ENCODE results near the gene LYRM4.

LYRM4 gene

DNA sequence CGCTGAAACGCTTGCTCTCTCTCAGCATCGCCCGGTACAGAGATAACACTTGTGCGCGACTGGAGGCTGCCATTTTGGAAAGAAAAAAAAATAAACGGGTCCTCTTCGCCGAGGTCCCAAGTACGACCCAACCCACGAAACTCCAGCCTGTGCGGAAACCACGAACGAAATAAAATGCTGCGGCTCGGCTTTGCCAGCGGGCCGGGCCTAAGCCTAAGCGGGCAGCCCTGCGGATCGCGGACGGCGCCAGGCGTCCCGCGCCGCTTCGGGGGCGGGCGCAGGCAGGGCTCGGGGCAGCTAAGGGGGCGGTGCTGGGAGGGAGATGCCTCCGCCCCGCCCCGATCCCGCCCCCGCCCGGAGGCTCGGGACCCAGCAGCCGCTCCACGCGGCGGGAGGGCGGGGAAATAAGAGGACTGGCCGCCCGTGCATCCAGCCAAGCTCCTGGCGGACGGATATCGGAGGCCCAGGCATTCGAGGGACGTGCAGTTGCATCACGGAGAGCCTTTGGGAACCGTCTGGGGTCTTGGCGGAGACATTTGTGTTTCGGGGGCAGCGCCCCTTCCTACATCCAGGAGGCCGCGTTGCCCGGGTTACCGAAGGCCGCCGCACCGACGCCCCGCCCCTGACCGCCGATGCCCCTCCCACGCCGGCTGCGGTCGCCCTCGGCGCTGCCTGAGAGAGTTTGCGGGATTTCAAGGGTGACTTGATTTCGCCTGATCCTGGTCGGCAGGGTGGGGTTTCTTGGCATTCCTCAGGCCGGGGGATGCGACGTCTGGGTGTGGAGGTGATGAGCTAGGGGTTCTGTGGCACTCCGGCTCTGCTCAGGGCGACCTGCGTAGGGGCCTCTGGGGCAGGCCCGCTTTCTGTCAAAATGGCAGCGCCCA is at the start of gene LYRM4, which contains the start of gene FARS2:
Gene LYRM4, minus strand, starts transcription at position 290 of the 884 bp plus-strand sequence. Its CDS starts 217 bp downstream, at position 73.
Gene FARS2, plus strand, starts transcription at position 853 of the 884 bp plus-strand sequence.
- peak; percentile 92 for DNase-seq

DNA sequence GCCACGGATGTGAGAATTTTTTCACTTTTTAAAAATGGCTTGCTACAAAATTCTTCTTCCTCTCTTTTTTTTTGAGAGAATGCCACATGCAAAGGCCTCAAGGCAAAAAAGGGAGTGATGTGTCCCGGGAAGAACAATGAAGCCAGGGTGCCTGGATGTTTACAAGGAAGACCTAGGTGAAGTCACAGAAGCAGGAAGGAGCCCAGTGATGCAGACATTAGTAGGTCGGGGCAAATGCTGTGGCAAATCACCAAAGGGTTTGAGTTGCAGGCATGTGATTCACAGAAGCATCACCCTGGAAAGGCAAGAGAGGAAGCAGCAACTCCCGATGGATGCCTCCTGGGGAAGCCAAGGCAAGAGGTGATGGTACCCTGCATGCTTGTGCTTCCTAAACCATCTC is 47.3 kb upstream of the LYRM4 start:
- no peak for DNase-seq

DNA sequence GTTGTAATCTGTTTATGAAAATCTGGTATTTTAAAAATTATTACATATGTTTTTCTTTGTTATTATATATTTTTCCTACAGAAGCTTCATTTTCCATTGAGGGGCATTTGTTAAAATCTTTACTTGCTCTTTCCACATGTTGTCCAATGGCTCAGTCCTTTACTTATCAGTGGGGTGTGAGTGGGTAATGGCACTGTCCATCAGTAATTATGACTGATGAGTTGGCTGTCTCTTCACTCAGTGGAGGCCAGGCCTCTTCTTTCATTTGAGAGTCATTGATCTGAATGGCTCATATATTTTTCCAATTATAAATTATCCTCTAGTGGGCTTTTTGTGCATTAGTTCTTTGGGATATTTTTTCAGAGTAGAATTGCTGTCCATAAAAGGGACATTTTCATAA is 46.3 kb upstream of the LYRM4 start:
- DNase-seq, result no peak

DNA sequence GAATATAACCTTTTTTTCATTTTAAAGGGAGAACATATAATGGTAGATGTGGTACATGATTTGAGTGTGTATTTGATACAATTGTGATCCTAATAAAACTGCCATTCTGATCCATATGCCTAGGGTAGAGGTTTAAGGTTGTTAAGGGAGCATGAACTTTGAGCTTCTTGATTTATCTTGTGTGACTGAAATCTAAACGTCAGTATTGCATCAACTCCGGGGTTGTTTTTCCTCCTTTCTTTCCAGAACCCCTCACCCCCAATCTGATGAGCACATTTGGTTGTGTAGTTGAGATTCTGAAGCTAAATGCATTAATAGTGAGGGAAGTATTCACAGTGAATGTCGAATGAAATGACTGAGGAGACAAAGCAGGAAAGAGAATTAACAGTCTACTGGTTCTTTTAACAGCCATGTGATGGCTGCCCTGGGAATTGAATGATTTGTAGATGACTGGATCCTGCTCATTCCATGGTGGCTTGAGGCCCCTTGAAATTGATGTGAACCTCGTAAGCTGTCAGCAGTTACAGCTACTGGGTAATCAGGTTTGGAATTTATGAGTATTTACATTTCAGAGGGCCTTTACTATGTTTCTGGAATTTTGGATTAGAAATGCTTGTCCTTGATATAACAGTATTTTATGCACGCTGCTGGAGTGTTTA is 45.3 kb upstream of the LYRM4 start:
- no peak for DNase-seq

DNA sequence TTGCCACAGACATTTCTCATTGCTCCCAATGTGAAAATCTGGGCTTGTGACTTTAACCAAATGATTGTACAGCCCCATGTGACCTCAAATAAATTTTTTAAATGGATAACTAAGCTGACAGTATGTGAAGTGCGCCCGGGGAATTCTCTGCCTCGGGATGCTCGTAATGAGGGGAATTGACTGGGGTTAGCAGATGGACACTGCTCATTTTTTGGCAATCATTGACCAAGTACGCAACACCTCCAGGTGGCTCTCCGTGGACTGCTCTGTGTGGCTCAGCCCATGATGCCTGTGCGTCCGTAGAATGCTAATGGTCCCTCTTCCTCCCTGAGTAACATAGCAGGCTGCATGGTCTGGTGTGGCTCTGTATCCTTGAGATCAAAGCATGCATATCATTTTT is 42.9 kb upstream of the LYRM4 start:
- DNase-seq, result no peak

DNA sequence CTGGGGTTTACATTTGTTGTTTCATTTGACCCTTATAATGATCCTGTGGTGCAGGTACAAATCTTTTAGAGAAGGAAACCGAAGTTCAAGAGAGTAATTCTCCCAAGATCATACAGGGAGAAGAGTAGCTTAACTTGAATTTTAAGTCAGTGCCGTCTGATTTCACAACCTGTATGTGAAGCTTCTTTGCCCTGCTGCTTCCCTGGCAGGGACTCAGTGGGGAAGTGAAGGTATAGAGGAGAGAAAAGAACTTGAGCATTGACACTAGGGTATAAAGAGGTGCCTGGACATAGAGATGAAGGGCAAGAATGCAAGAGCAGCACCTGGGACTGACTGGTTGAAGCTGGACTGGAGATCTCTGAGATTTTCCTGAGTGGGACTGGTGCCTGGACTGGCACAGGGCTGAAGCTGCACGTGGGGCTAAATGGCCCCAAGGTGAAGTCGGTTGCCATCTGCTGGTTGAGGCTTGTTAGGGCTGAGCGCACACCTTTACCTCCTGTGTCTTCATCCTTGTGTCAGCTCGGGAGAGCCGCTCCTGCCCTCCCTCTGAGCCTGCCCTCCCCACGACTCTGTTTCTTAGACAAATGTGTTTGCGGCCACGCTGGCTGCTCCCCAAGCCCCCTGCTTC is 42.4 kb upstream of the LYRM4 start:
- peak; percentile 64 for DNase-seq

DNA sequence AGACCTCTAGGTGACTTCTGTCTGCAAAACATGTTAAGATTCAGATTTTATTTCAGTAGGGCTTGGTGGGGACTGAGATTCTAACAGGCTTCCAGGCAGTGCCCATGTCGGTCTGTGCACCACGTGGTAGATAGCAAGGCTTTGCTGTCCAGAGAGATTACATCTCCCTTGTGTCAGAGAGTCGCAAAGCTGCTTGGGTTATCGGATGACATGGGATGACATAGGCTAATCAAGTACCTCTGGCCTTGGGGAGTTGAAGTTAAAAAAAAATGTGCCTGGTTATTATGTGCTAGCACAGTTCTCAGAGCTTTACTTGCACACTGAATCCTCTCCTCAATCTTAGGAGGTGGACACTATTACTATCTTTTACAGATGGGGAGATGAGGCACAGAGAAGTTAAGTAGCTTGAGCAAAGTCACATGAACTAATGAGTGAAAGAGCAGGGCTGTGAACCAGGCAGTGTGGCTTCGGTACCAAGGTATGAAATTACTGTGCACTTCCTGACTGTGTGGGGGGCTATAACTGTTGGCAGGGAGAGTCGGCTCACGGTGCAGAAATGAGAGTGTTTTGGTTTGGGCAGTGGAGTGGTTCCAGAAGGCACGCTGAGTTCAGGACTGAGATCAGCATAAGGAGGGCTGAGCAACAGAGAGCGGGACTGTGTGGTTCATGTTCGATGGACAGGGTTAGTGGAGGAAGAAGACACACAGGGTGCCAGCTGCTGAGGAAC is 41.6 kb upstream of the LYRM4 start:
- no peak for DNase-seq

DNA sequence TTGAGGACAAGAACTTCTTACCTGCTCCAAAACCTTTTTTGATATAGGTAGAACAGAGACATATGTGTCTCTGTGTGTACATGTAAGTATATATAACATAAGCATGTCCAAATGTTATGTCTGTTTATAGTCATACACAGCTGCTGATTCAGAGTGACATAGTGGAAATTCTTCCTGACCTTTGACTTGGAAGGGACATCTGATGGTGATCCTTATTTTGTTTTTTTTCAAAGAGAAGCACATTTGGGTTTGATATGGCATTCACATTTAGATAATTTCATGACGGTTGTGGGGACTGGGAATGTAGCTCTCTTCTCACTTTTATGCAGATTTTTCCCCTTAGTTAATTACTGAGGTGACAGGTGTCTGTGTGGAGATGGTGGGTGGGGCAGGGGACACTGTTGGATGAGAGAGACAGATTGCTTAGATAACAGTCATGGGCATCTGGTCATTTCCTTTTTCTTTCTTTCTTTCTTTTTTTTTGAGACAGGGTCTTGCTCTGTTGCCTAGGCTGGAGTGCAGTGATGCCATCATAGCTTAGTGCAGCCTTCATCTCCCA is 39.5 kb upstream of the LYRM4 start:
- no peak for DNase-seq

DNA sequence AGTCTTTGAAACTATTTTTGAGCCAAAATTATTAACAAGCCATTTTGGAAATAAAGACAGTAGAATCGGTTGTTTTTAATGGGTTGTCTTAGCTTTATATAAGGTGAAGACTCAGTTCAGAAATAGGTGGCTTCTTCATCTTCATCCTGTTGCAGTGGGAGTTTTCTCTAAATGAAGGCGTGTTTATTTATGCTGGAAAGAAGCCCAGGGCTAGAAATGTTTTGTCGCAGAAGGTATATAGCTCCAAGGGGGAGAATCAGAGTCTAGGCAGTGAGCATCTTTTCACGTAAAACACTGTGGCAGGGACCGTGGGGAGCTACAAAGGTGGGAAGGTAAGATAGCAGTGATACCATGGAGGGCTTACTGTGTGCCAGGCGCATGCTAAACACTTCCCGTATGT is 34.9 kb upstream of the LYRM4 start:
- DNase-seq, result no peak

DNA sequence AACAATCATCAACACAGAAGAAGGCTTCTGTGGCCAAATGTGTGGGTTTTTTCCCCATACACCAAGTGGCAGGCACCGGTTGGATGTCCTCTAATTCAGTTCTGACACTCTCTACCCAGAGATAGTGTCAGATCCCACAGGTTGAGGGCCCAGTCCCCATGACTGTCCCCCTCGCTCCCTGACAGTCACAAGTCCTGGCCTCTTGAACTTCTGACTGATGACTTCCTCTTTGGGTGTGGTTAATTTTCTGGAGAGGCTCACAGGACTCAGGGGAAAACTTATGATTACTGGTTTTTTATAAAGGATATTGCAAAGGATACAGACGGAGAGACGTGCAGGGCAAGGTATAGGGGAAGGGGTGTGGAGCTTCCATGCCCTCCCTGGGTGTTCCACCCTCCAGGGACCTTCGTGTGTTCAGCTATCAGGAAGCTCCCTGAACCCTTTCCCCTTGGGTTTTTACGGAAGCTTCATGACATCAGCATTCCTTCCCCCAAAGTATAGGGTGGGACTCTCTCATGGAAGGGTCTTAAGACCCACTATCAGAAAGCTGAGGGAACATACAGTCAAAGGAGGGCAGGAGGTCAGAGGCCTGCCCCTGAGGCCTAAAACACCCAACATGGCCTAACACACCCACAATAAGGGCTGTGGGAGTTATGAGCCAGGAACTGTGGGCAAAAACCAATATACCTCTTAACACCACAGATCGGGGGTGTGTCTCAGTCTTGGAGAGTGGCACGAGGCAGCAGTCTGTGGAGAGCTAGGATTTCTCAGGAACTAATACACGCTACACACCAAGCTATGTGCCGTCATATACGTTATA is 33.9 kb upstream of the LYRM4 start:
- no peak for DNase-seq

DNA sequence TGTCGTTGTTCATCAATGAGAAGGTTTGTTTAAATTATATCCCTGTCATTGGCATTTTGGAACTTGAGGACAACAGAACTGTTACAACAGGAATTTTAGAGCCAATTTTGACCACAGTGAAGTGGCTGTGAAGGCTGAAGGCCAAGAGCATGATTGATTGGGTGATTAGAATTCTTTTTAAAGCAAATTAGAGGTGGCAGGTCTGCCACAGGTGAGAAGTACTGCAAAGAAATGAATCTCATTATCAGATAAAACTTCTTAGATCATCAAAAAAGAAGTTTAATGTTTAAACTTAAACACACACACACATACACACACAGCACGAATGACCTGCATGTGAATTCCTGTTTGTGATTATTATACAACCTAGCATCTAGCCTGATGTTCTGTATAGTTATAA is 32.9 kb upstream of the LYRM4 start:
- DNase-seq, result no peak

DNA sequence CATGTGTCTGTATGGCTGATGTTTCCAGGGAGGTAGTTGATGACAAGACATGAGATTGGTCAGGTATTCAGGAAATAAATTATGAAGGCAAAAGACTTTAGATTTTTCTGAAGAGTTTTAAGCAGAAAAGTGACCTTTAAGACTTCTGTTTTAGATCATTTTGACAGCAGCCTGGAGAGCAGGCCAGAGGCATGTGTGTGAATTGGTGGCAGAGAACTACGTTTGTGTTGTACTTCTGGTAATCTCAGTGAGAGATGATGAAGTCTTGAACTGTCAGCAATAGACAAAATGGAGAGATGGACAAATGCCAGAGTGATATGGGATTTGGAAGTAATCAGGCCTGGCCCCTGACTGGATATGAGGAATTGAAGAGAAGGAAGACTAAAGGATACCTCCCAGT is 31.4 kb upstream of the LYRM4 start:
- DNase-seq, result no peak

DNA sequence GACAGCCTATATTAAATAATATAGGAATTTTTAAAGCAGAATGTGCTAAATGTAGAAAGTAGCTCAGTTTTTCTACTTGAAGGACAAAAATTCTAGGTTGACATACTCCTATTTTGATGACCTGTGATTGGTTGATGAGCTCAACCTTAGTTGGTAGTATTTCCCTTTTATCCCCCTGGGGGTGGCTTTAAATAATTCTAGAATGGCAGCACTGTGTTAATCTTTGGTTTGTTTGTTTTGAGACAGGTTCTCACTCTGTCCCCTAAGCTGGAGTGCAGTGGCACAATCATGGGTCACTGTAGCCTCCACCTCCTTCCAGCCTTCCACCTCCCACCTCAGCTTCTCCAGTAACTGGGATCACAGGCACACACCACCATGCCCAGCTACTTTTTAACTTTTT is 29.8 kb upstream of the LYRM4 start:
- DNase-seq, result no peak

DNA sequence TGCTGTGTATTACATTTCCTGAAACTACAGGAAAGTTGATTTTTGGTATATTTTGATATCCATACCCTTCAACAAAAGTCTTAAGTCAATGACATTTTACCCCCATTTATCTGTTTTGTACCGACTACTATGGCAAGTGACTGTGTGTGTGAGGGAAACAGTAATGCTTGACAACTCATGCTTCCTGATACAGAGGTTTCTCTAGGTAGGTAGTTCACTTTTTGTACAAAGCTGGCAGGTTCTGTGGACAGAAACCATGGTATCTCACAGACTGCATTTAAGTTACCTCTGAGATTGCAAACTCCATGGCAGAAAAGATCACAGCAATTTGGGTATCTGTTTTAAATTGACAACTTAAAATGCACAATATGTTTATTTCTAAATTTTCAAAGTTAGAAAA is 29.3 kb upstream of the LYRM4 start:
- no peak for DNase-seq

DNA sequence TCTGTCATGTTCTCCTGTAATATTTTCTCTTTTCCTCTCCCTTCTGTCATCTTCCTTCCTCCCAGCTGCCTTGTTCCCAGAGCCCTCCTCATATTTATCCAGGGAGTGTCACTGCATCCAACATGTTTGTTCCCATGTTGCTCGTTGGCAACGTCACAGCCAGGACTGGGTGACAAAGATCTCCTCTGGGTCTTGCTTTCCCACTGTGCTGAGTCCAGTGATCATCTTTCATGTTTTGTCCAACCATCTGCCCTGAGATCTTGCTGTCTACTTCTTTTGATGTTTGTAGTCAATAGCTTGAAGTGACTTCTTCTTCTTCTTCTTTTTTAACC is 27.2 kb upstream of the LYRM4 start:
- no peak for DNase-seq

DNA sequence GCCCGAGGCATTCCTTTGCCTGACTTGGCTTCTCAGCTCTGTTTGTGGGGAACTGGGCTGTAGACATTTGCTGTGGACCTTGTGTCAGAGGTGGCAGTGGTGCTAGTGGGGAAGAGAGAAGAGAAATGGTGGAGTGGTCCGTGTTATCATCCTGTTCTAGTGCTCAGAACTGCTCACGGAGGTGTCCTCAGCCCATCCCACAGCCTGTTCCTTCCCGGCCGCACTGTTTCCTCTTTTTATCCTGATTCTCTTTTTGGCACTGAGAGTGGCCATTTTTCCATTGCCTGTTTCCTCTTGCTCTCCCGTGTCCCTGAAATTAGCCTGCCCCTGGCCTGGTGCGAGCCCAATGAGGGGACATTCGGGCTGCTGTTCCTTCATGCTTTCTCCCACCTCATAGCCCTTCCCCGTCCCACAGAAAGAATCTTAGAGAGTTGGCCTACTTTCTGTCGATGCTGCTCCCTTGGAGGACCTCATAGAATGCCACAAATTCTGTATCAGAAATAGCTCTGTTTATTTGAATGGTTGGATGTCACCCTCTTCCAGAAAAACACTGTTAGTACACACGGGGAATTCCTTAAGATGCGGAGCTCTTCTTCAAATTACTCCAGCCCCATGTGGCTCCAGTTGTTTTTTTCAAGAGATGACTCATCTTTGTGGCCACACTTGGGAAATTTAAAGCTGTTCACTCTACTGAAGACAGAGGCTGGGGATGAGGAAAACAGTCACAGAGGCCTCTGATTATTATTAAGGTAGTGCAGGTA is 26.6 kb upstream of the LYRM4 start:
- DNase-seq, result no peak

DNA sequence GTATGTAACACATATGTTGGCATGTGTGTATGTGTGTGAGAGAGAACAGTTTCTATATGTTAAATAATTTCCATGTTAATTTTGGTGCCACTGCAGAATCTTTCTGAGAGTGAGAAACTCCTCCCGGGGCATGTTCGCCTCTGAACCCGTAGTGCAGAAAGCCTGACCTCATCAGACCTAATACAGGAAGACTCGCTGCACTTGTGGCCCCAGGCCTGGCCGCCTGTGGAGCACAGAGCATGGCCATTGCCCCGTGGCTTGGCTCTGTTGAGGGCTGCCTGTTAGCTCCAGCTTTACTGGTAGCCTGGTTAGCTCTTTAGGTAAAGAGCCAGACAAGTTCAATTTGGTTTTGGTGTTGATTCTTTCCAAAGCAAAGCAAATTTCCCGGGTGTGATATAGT is 26.0 kb upstream of the LYRM4 start:
- no peak for DNase-seq

DNA sequence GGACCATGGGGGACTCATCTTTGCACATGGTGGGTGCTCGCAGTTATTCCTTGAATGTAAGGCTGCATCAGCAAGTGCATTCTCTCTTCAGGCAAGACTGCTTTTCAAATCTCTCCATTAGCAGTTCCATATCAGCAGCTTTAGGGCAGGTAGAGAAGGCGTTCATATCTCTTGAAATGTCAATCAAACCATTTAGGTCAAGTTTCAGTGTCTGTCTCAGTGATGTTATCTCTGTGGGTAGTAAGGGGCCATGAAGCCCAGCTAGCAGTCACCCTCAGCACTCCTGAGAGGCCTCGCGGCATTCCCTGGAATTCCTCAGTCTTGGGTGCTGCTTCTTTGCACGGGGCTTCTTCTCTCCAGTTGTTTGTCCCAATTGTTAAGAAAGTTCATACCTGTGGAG is 24.8 kb upstream of the LYRM4 start:
- DNase-seq, result no peak

DNA sequence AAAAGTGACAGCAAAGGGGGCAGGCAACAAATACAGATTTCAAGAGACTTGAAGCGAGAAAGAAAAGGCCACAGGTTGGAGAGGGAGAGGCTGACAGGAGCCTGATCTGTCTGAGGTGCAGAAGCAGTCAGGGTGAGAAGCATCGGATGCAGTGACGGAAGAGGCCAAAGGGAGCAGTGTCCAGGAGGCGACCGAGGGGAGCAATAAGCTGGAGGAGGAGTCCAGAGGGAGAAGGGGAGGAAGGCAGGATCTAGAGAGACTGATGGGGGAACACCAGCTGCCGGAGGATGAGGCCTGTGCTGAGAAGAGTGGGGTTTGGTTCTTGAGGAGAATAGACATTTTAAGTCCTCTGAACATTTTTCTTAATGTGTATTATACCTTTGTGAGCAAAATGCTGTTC is 24.3 kb upstream of the LYRM4 start:
- no peak for DNase-seq

DNA sequence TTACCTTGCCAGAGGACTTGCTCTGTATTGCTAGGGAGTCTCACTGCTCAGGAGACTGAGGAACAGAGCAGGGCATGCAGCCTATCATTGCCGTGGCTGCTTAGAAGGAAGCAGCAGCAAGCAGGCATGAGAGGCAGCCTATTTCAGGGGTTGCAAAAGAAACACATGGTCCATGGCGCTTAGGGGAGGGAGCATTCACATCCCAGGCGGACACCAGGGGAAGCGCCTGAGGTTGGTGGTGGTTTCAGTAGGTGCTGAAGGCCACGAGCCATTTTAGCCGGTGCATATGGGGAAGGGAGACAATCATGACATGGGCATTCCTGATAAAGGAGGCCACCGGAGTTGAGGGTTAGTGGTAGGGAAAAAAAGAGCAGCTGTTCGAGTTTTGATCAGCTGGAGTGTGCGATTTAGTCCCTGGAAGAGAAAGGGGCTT is 21.5 kb upstream of the LYRM4 start:
- DNase-seq, result no peak

DNA sequence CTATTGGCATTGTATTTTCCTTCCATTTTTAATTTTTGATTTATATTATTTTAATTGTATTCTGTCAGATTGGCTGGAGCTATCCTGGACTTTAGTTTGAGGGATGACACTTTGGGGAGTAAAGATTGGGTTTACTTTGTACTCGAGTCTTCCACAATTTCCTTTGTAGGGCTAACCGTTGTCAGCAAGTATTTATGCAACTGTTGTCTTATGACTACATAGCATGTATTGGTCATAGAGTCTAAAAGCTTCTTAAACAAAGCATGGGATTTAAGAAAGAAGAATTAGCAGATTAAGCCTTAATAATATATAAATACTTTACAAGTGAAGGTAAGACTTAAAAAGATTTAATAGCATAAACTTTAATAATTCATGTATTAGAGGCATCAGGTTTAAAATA is 20.2 kb upstream of the LYRM4 start:
- DNase-seq, result no peak
